Suprapubic skin (tissue), 4 donors: Measurements from ENCODE around the gene WDFY2. TPM values are rescaled to one million over a fixed set of nuclear protein-coding genes. Genes with fewer than 3 reads are reported as not detected.
A peak's percentile ranks its signal among the peaks of the same experiment; 100 is the strongest.

Experiments used
- DNase-seq, 2 donors: peaks; one replicate each; pipeline ENCODE4 v3.0.0-alpha.2; 2019; ENCODE audit warnings: low spot score in 2 of 2
- H3K27ac ChIP-seq: fragments of 200-600 bp; sonication (generic); one replicate; pipeline ENCODE4 v1.5.1; 2019
- H3K27me3 ChIP-seq: fragments of 200-600 bp; sonication (generic); one replicate; pipeline ENCODE4 v1.5.1; 2019
- H3K36me3 ChIP-seq: fragments of 200-600 bp; sonication (generic); one replicate; pipeline ENCODE4 v1.5.1; 2019
- H3K4me1 ChIP-seq: fragments of 200-600 bp; sonication (generic); one replicate; pipeline ENCODE4 v1.5.1; 2019
- H3K4me3 ChIP-seq: fragments of 200-600 bp; sonication (generic); one replicate; pipeline ENCODE4 v1.5.1; 2019; ENCODE audit warnings: mild to moderate bottlenecking
- H3K9me3 ChIP-seq: fragments of 200-600 bp; sonication (generic); one replicate; pipeline ENCODE4 v1.5.1; 2019
- EP300 ChIP-seq: sonication (generic); formaldehyde crosslinking; IDR thresholded peaks from one replicate; pipeline ENCODE4 v1.6.1; 2017; ENCODE audit warnings: antibody characterized with exemption
- POLR2A ChIP-seq, 2 donors: fragments of 450-650 bp; IDR thresholded peaks; one replicate each; pipeline ENCODE4 v1.6.1; 2017; ENCODE audit warnings: antibody characterized with exemption in 2 of 2, mild to moderate bottlenecking in 2 of 2, moderate library complexity in 2 of 2
- POLR2AphosphoS5 ChIP-seq, 3 donors: sonication (generic); formaldehyde crosslinking; IDR thresholded peaks; one replicate each; pipeline ENCODE4 v1.6.1; 2017; ENCODE audit warnings: antibody characterized with exemption in 3 of 3
- WGBS: methylation state at CpG from one replicate; pipeline ENCODE4 v1.1.5; 2018; 5-methylcytosine and 5-hydroxymethylcytosine counted together
- total RNA-seq, 4 donors: library from RNA; depleted of rRNA; stranded (reverse); fragments of >200 nt; gene quantifications; one replicate each; pipeline ENCODE4 v1.1.0, GENCODE V29; 2016
- TF ChIP-seq, protein P1 (sequence below), 2 donors: fragments of 200-600 bp in 1 of 2; fragments of 450-650 bp in 1 of 2; sonication (generic) in 1 of 2; IDR thresholded peaks; one replicate each; pipeline ENCODE4 v1.5.1; 2016 to 2019; ENCODE audit warnings: antibody characterized with exemption in 2 of 2, mild to moderate bottlenecking in 1 of 2, moderate library complexity in 1 of 2

The WDFY2 gene
- total RNA-seq, 4 donors from 2014 or later, result 35.3 to 99.2 (median 40.4) TPM

DNA sequence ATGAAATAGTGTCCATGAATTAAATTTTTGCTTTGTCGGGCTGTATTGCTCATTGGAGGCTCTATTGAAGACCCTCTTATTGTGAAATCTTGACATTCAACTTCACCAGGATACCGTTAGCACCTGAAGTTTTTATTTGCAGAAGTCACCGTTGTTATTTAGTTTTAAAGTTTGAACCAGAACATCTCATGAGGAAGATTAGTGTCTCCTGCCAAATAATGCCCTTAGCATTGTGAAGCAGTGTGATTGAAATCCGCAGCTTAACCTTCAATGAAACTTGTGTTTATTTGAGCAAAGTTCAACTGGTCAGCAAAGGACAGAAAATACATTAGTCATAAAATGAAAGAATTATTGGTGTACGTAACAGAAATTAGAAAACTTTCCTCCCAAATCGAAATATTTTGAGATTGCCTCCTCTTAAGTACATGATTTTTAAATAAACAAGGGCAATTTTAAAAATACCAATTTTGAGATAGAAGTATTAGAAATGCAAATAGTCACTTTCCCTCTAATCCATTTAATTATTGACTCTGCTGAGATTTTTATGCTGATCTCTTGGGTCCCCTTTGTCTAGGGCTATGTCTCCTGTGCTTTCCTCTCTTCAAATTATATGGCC lies 84.4 kb downstream of the WDFY2 start:
- TF ChIP-seq, protein P1, sequence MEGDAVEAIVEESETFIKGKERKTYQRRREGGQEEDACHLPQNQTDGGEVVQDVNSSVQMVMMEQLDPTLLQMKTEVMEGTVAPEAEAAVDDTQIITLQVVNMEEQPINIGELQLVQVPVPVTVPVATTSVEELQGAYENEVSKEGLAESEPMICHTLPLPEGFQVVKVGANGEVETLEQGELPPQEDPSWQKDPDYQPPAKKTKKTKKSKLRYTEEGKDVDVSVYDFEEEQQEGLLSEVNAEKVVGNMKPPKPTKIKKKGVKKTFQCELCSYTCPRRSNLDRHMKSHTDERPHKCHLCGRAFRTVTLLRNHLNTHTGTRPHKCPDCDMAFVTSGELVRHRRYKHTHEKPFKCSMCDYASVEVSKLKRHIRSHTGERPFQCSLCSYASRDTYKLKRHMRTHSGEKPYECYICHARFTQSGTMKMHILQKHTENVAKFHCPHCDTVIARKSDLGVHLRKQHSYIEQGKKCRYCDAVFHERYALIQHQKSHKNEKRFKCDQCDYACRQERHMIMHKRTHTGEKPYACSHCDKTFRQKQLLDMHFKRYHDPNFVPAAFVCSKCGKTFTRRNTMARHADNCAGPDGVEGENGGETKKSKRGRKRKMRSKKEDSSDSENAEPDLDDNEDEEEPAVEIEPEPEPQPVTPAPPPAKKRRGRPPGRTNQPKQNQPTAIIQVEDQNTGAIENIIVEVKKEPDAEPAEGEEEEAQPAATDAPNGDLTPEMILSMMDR (IDR thresholded peaks at IDR 0.05), result no peak
- no peak for TF ChIP-seq EP300
- no peak for TF ChIP-seq POLR2AphosphoS5 (IDR thresholded peaks at IDR 0.05)
- no peak for TF ChIP-seq POLR2A (IDR thresholded peaks at IDR 0.05)
- no peaks in the 10 kb centered on the region for H3K27me3 ChIP-seq
- no peaks in the 10 kb centered on the region for H3K9me3 ChIP-seq
- no peak for DNase-seq
- 88% methylated on average over 6 of the region's 6 CpGs for WGBS
- H3K27ac ChIP-seq, result no peak overlapping the region
- peaks cover 48% of the 10 kb centered on the region for H3K4me1 ChIP-seq
- H3K4me3 ChIP-seq, result no peak overlapping the region
- no peaks in the 10 kb centered on the region for H3K36me3 ChIP-seq

GRCh38 chr13:51673165-51673564 lies 88.9 kb downstream of the WDFY2 start:
- H3K36me3 ChIP-seq, result no peaks in the 10 kb centered on the region
- no peaks in the 10 kb centered on the region for H3K9me3 ChIP-seq
- no peak for TF ChIP-seq EP300
- TF ChIP-seq, protein P1 (IDR thresholded peaks at IDR 0.05), result no peak
- TF ChIP-seq POLR2A (IDR thresholded peaks at IDR 0.05), result no peak
- no peak for TF ChIP-seq POLR2AphosphoS5 (IDR thresholded peaks at IDR 0.05)
- WGBS, result 60% methylated on average over 2 of the region's 2 CpGs
- H3K4me1 ChIP-seq, result peaks cover 44% of the 10 kb centered on the region
- no peaks in the 10 kb centered on the region for H3K27me3 ChIP-seq
- H3K4me3 ChIP-seq, result no peak overlapping the region
- H3K27ac ChIP-seq, result no peak overlapping the region
- DNase-seq, result no peak

DNA sequence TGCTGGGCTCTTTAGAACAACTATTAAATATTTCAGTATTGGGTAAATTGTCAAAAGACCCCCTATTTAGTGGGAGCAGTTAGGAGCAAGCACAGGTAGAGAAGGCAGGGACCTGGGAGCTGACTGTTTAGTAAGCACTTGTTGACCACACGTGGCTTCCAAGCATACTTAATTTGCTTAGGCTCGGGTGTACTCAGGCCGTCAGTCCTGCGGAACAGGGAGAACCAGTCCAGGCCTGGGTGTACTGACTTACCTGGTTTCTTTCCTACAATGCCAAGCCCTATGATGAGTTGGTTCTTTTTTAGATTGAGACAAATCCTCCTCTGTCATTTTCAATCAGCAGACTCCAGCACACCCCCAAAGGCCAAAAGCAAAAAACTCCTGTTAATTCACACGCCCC lies 90.0 kb downstream of the WDFY2 start:
- peak in 1 of 2 donors; percentile 74 for DNase-seq
- H3K27ac ChIP-seq, result peak overlapping the region; percentile 89
- H3K9me3 ChIP-seq, result no peaks in the 10 kb centered on the region
- H3K27me3 ChIP-seq, result no peaks in the 10 kb centered on the region
- 44% methylated on average over 5 of the region's 5 CpGs for WGBS
- H3K4me3 ChIP-seq, result no peak overlapping the region
- TF ChIP-seq POLR2AphosphoS5 (IDR thresholded peaks at IDR 0.05) (peak; percentile 61 to 93 (median 89)), POLR2A (IDR thresholded peaks at IDR 0.05) (no peak)
- peaks cover 44% of the 10 kb centered on the region for H3K4me1 ChIP-seq
- H3K36me3 ChIP-seq, result no peaks in the 10 kb centered on the region

- Histone ChIP-seq H3K27ac (peak overlapping the region; percentile 89), H3K4me1 (peaks cover 36% of the 10 kb centered on the region), H3K4me3 (no peak overlapping the region), H3K36me3 (no peaks in the 10 kb centered on the region), H3K9me3 (no peaks in the 10 kb centered on the region), H3K27me3 (no peaks in the 10 kb centered on the region)
- TF ChIP-seq POLR2A (IDR thresholded peaks at IDR 0.05), result no peak
- DNase-seq, result no peak
- WGBS, result 57% methylated on average over 1 of the region's 1 CpG
Observed at GRCh38 chr13:51675385-51675784, 91.1 kb downstream of the WDFY2 start.

GRCh38 chr13:51675877-51676276 lies 91.6 kb downstream of the WDFY2 start:
- H3K4me3 ChIP-seq, result no peak overlapping the region
- 77% methylated on average over 3 of the region's 3 CpGs for WGBS
- no peak for TF ChIP-seq POLR2A (IDR thresholded peaks at IDR 0.05)
- TF ChIP-seq POLR2AphosphoS5 (IDR thresholded peaks at IDR 0.05), result no peak
- TF ChIP-seq EP300, result no peak
- TF ChIP-seq, protein P1 (IDR thresholded peaks at IDR 0.05), result no peak
- no peaks in the 10 kb centered on the region for H3K9me3 ChIP-seq
- peaks cover 36% of the 10 kb centered on the region for H3K4me1 ChIP-seq
- no peak for DNase-seq
- no peaks in the 10 kb centered on the region for H3K36me3 ChIP-seq
- H3K27ac ChIP-seq, result peak overlapping the region; percentile 89
- H3K27me3 ChIP-seq, result no peaks in the 10 kb centered on the region

DNA sequence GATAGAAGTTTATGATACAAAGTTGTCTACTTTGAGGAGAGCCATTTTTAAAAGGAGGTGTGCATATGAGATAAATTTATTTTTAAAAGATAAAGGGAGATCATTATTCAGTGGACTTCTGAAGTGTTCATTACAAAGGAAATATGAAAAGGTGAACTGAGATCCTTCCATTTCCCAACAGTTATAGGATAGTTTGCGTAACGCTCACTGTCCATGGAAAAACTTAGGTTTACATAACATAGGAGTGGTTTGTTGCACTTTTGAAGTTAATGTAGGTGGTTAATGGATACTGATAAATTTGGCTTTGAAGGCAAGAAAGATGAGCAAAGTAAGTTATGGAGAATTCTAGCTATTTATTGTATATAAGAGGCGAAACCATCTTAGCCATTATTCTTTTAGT lies 92.5 kb downstream of the WDFY2 start:
- H3K4me3 ChIP-seq, result no peak overlapping the region
- H3K27ac ChIP-seq, result no peak overlapping the region
- H3K4me1 ChIP-seq, result peaks cover 36% of the 10 kb centered on the region
- TF ChIP-seq, protein P1 (IDR thresholded peaks at IDR 0.05), result no peak
- no peak for TF ChIP-seq POLR2AphosphoS5 (IDR thresholded peaks at IDR 0.05)
- no peak for TF ChIP-seq POLR2A (IDR thresholded peaks at IDR 0.05)
- no peak for TF ChIP-seq EP300
- WGBS, result 94% methylated on average over 3 of the region's 3 CpGs
- H3K36me3 ChIP-seq, result no peaks in the 10 kb centered on the region
- H3K27me3 ChIP-seq, result no peaks in the 10 kb centered on the region
- no peak for DNase-seq
- H3K9me3 ChIP-seq, result no peaks in the 10 kb centered on the region
